OCI-LY3 (cell line): Measurements from ENCODE around the gene UNC93B1.

Experiments used
- CTCF ChIP-seq: fragments of 200-600, 300-600 bp; sonication (generic); IDR thresholded peaks from 2 replicates; pipeline ENCODE4 v1.5.1; 2014; ENCODE audit warnings: antibody characterized with exemption, low read length, low read depth
- EZH2phosphoT487 ChIP-seq: fragments of 200-600 bp; shearing (Covaris generic); IDR thresholded peaks from 2 replicates; pipeline ENCODE4 v1.6.1; 2018; ENCODE audit warnings: antibody characterized with exemption, mixed run types, low read depth

- TF ChIP-seq CTCF (no peak), EZH2phosphoT487 (no peak)
Measured at GRCh38 chr11:68024508-68024907, 20.6 kb upstream of the UNC93B1 start.
